Measurements from ENCODE around the gene KIRREL2. TPM values are rescaled to one million over a fixed set of nuclear protein-coding genes. Genes with fewer than 3 reads are reported as not detected.
"Not testable (repeated sequence)": the region's sequence is repeated elsewhere in the genome, so short reads cannot be mapped to it uniquely, and the experiment has no call there.

KIRREL2 gene
- polyA plus RNA-seq, 3 donors, result not detected

GRCh38 chr19:35868823-35869326 is 12.2 kb downstream of the KIRREL2 start:
- H3K9me3 Mint-ChIP-seq, result peaks cover 8 to 22% (median 10%) of the 10 kb centered on the region in 7 donors
- peaks cover 47 to 77% (median 58%) of the 10 kb centered on the region in 3 donors for H3K27me3 Mint-ChIP-seq (ENCODE audit: low read depth in 3 of 3)
- TF ChIP-seq CTCF (IDR thresholded peaks at IDR 0.05), result no peak
- Histone ChIP-seq H3K4me1 (ENCODE audit: control insufficient read depth in 1 of 2, insufficient read depth in 2 of 2, low read length in 2 of 2) (peaks cover 16 to 23% of the 10 kb centered on the region in 2 donors), H2AFZ (ENCODE audit: insufficient read depth, low read depth, low read length, poor library complexity, severe bottlenecking) (no peak overlapping the region), H3K9me3 (replicated peaks in 1 of 2; ENCODE audit: control insufficient read depth in 1 of 2, insufficient read depth in 1 of 2, low read length in 2 of 2) (peaks cover 0 to 9% of the 10 kb centered on the region in 2 donors), H3K27me3 (ENCODE audit: control insufficient read depth in 2 of 2, insufficient read depth in 2 of 2, low read length in 2 of 2) (peaks cover 27 to 55% of the 10 kb centered on the region in 2 donors), H3K79me2 (ENCODE audit: insufficient read depth, low read length) (no peaks in the 10 kb centered on the region), H3K36me3 (replicated peaks in 1 of 2; ENCODE audit: control insufficient read depth in 1 of 2, insufficient read depth in 2 of 2, low read length in 2 of 2) (no peaks in the 10 kb centered on the region), H3K4me3 (replicated peaks in 1 of 3; ENCODE audit: low read depth in 2 of 3, low read length in 3 of 3) (peak overlapping the region in 1 of 3 experiments; percentile 42), H4K20me1 (ENCODE audit: insufficient read depth, low read length) (no peaks in the 10 kb centered on the region), H3K27ac (ENCODE audit: low read depth in 1 of 2, low read length in 2 of 2) (no peak overlapping the region), H3K4me2 (replicated peaks; ENCODE audit: extremely low read depth, low read length, poor library complexity, severe bottlenecking) (peak overlapping the region; percentile 61), H3K9ac (ENCODE audit: insufficient read depth, low read length, poor library complexity, severe bottlenecking) (no peak overlapping the region)
- peaks cover 15% of the 10 kb centered on the region for H3K4me1 Mint-ChIP-seq
- no peak for DNase-seq
- WGBS (ENCODE audit: insufficient coverage), result 5% methylated on average over 11 of the region's 15 CpGs
- peaks cover 0 to 6% of the 10 kb centered on the region in 2 donors for H3K36me3 Mint-ChIP-seq
- H3K27ac Mint-ChIP-seq, result no peak overlapping the region
- intact Hi-C loops (cut with micrococcal nuclease), result no loop called here
- peak overlapping the region; percentile 31 to 78 for H3K4me3 Mint-ChIP-seq

GRCh38 chr19:35869327-35870123 is 12.8 kb downstream of the KIRREL2 start:
- peak overlapping the region in 1 of 7 donors; percentile 1 for H3K27ac Mint-ChIP-seq
- Histone ChIP-seq H3K79me2 (ENCODE audit: insufficient read depth, low read length) (no peaks in the 10 kb centered on the region), H3K27ac (ENCODE audit: low read depth in 1 of 2, low read length in 2 of 2) (no peak overlapping the region), H3K4me3 (replicated peaks in 1 of 3; ENCODE audit: low read depth in 2 of 3, low read length in 3 of 3) (peak overlapping the region in 1 of 3 experiments; percentile 52), H3K9me3 (replicated peaks in 1 of 2; ENCODE audit: control insufficient read depth in 1 of 2, insufficient read depth in 1 of 2, low read length in 2 of 2) (peaks cover 0 to 9% of the 10 kb centered on the region in 2 donors), H4K20me1 (ENCODE audit: insufficient read depth, low read length) (no peaks in the 10 kb centered on the region), H3K9ac (ENCODE audit: insufficient read depth, low read length, poor library complexity, severe bottlenecking) (no peak overlapping the region), H3K4me1 (ENCODE audit: control insufficient read depth in 1 of 2, insufficient read depth in 2 of 2, low read length in 2 of 2) (peaks cover 16 to 23% of the 10 kb centered on the region in 2 donors), H3K36me3 (replicated peaks in 1 of 2; ENCODE audit: control insufficient read depth in 1 of 2, insufficient read depth in 2 of 2, low read length in 2 of 2) (no peaks in the 10 kb centered on the region), H2AFZ (ENCODE audit: insufficient read depth, low read depth, low read length, poor library complexity, severe bottlenecking) (peak overlapping the region; percentile 4), H3K27me3 (ENCODE audit: control insufficient read depth in 2 of 2, insufficient read depth in 2 of 2, low read length in 2 of 2) (peaks cover 27 to 52% of the 10 kb centered on the region in 2 donors), H3K4me2 (replicated peaks; ENCODE audit: extremely low read depth, low read length, poor library complexity, severe bottlenecking) (peak overlapping the region; percentile 51)
- TF ChIP-seq CTCF (IDR thresholded peaks at IDR 0.05), result no peak
- 2% methylated on average over 44 of the region's 51 CpGs for WGBS (ENCODE audit: insufficient coverage)
- intact Hi-C loops (cut with micrococcal nuclease), result loop anchor here in 1 of 2 donors (10.0 kb wide), 1 partner anchor 95 kb away; the partner anchor contains the start of gene ARHGAP33
- peaks cover 47 to 70% (median 54%) of the 10 kb centered on the region in 3 donors for H3K27me3 Mint-ChIP-seq (ENCODE audit: low read depth in 3 of 3)
- H3K9me3 Mint-ChIP-seq, result peaks cover 8 to 22% (median 10%) of the 10 kb centered on the region in 7 donors
- peak; percentile 54 to 62 (median 57) for DNase-seq
- peaks cover 0 to 6% of the 10 kb centered on the region in 2 donors for H3K36me3 Mint-ChIP-seq
- peaks cover 15% of the 10 kb centered on the region for H3K4me1 Mint-ChIP-seq
- H3K4me3 Mint-ChIP-seq, result peak overlapping the region; percentile 50 to 78

DNA sequence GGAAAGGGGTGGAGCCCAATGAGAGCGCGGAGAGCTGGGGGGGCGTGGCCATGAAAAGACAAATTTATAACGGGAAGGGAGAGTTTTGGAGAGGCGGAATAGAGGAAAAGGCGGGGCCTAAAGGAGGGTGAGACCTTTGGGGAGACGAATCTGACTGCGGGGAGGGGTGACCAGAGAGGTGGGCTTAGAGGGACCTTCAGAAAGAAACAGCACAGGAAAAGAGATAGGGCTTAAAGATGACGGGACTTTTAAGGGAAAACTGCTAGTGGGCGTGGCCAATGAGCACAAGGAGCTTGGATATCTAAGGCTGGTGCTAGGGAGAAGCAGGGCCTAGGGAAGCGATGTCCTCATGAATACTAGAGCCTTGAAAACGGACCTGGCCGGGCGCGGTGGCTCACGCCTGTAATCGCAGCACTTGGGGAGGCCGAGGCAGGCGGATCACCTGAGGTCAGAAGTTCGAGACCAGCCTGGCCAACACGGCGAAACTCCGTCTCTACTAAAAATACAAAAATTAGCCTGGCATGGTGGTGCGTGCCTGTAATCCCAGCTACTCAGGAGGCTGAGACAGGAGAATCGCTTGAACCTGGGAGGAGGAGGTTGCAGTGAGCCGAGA is 13.5 kb downstream of the KIRREL2 start:
- peak overlapping the region; percentile 50 to 74 for H3K4me3 Mint-ChIP-seq
- H3K27ac Mint-ChIP-seq, result peak overlapping the region in 1 of 7 donors; percentile 19
- 25% methylated on average over 18 of the region's 26 CpGs for WGBS (ENCODE audit: insufficient coverage)
- H3K4me1 ChIP-seq (ENCODE audit: control insufficient read depth in 1 of 2, insufficient read depth in 2 of 2, low read length in 2 of 2), result peaks cover 16 to 23% of the 10 kb centered on the region in 2 donors
- not testable (repeated sequence) for H3K36me3 ChIP-seq (replicated peaks in 1 of 2; ENCODE audit: control insufficient read depth in 1 of 2, insufficient read depth in 2 of 2, low read length in 2 of 2); H3K27ac ChIP-seq (ENCODE audit: low read depth in 1 of 2, low read length in 2 of 2); H4K20me1 ChIP-seq (ENCODE audit: insufficient read depth, low read length); H3K36me3 Mint-ChIP-seq; H3K9me3 ChIP-seq (replicated peaks in 1 of 2; ENCODE audit: control insufficient read depth in 1 of 2, insufficient read depth in 1 of 2, low read length in 2 of 2); H3K79me2 ChIP-seq (ENCODE audit: insufficient read depth, low read length); H3K9ac ChIP-seq (ENCODE audit: insufficient read depth, low read length, poor library complexity, severe bottlenecking)
- peaks cover 44 to 65% (median 52%) of the 10 kb centered on the region in 3 donors for H3K27me3 Mint-ChIP-seq (ENCODE audit: low read depth in 3 of 3)
- H3K4me3 ChIP-seq (replicated peaks in 1 of 3; ENCODE audit: low read depth in 2 of 3, low read length in 3 of 3), result peak overlapping the region in 1 of 3 experiments; percentile 52
- H3K9me3 Mint-ChIP-seq, result peaks cover 8 to 22% (median 10%) of the 10 kb centered on the region in 7 donors
- peak; percentile 9 to 30 (median 19) for DNase-seq
- H2AFZ ChIP-seq (ENCODE audit: insufficient read depth, low read depth, low read length, poor library complexity, severe bottlenecking), result peak overlapping the region; percentile 4
- peaks cover 15% of the 10 kb centered on the region for H3K4me1 Mint-ChIP-seq
- peaks cover 27 to 52% of the 10 kb centered on the region in 2 donors for H3K27me3 ChIP-seq (ENCODE audit: control insufficient read depth in 2 of 2, insufficient read depth in 2 of 2, low read length in 2 of 2)
- peak overlapping the region; percentile 51 for H3K4me2 ChIP-seq (replicated peaks; ENCODE audit: extremely low read depth, low read length, poor library complexity, severe bottlenecking)
- intact Hi-C loops (cut with micrococcal nuclease), result loop anchor here in 1 of 2 donors (10.0 kb wide), 1 partner anchor 95 kb away; the partner anchor contains the start of gene ARHGAP33

All from CD14-positive monocyte (primary cell).